ENCODE results near the gene CFAP90.

- TF ChIP-seq CTCF (IDR thresholded peaks at IDR 0.05) (no peak), POLR2A (IDR thresholded peaks at IDR 0.05) (no peak), POLR2AphosphoS5 (IDR thresholded peaks at IDR 0.05) (no peak)
Measured at GRCh38 chr5:7852988-7853387, 2.1 kb upstream of the CFAP90 start.

Measured in sigmoid colon (tissue), 4 donors.